Kidney (tissue), 14 donors: ENCODE measurements around the gene MLLT10. TPM values are rescaled to one million over a fixed set of nuclear protein-coding genes. Genes with fewer than 3 reads are reported as not detected.

ENCODE experiments used
- DNase-seq, 5 donors: peaks; one replicate each; pipeline ENCODE4 v3.0.0-alpha.2; 2013 to 2020
- FAIRE-seq: peaks from 2 replicates; lab custom pipeline; 2012; peaks lifted over from hg19 to GRCh38; lab: Jason Lieb, UNC
- H3K27ac ChIP-seq, 2 donors: one replicate each; pipeline ENCODE4 v1.7.0; 2013; ENCODE audit warnings: low read depth in 2 of 2, low read length in 2 of 2, inconsistent platforms in 1 of 2
- H3K27me3 ChIP-seq: one replicate; pipeline ENCODE4 v1.7.1; 2013; ENCODE audit warnings: low read length, inconsistent platforms; ENCODE audit not compliant: control insufficient read depth, insufficient read depth
- H3K36me3 ChIP-seq, 3 donors: one replicate each; pipeline versions ENCODE4 v1.7.0 to v1.7.1; 2013; ENCODE audit warnings: low read length in 3 of 3, control low read depth in 1 of 3, inconsistent platforms in 1 of 3; ENCODE audit not compliant: insufficient read depth in 3 of 3, control insufficient read depth in 2 of 3
- H3K4me1 ChIP-seq, 3 donors: one replicate each; pipeline versions ENCODE4 v1.7.0 to v1.7.1; 2013; ENCODE audit warnings: low read length in 3 of 3, inconsistent platforms in 1 of 3, low read depth in 1 of 3; ENCODE audit not compliant: control insufficient read depth in 2 of 3, insufficient read depth in 2 of 3
- H3K4me3 ChIP-seq, 3 donors: one replicate each; pipeline versions ENCODE4 v1.7.0 to v1.8.1; 2013; ENCODE audit warnings: low read length in 3 of 3, control low read depth in 1 of 3, inconsistent platforms in 1 of 3
- H3K9ac ChIP-seq, 3 donors: one replicate each; pipeline versions ENCODE4 v1.7.0 to v1.7.1; 2013; ENCODE audit warnings: low read length in 3 of 3, control low read depth in 1 of 3, inconsistent platforms in 1 of 3
- H3K9me3 ChIP-seq, 3 donors: one replicate each; pipeline versions ENCODE4 v1.7.0 to v1.7.1; 2013; ENCODE audit warnings: low read length in 3 of 3, control low read depth in 1 of 3, inconsistent platforms in 1 of 3; ENCODE audit not compliant: control insufficient read depth in 2 of 3, insufficient read depth in 1 of 3
- CTCF ChIP-seq: IDR thresholded peaks from 3 replicates; pipeline ENCODE4 v1.5.1; 2012; ENCODE audit warnings: mild to moderate bottlenecking, moderate library complexity, borderline replicate concordance; ENCODE audit not compliant: insufficient read depth; ENCODE audit errors: extremely low read depth
- intact Hi-C: fragments of 100-400 bp; cut with DNase I; formaldehyde crosslinking; loops from one replicate; pipeline ENCODE4 v1.11.1; 2022
- polyA plus RNA-seq: library from polyadenylated mRNA; stranded (reverse); fragments of 350-450 nt; fragmentation: Illumina TruSeq; extraction: RNeasy Lipid Tissue Mini Kit (QIAGEN cat#74804); gene quantifications from one replicate; pipeline ENCODE4 v1.2.3, GENCODE V29; 2014; ENCODE audit warnings: low read depth, low replicate concordance; ENCODE audit not compliant: insufficient read depth
- total RNA-seq: library from RNA; stranded (reverse); fragmentation: NEBNext Ultra II Directional; extraction: Animal tissue kit (Norgen Biotek cat#: 25700); gene quantifications from one replicate; pipeline ENCODE4 v1.2.1, GENCODE V29; 2021
- donor health status: control.
- donor health status: control.
- donor health status: control.
- donor health status: control.
- donor health status: control.
- donor health status: DM: yes; HTN: yes; CAD: no.
- donor health status: Normal renal cell carcinoma (clear cell type).

Gene MLLT10
- total and polyA plus RNA-seq, 2 donors from 2014 or later = 11.0 to 54.2 TPM

GRCh38 chr10:21756707-21757106 lies 222.7 kb downstream of the MLLT10 start:
- no peak for FAIRE-seq
- H3K4me1 ChIP-seq = no peaks in the 10 kb centered on the region
- no peaks in the 10 kb centered on the region for H3K27me3 ChIP-seq
- no peak overlapping the region for H3K27ac ChIP-seq
- peaks cover 0 to 15% (median 5%) of the 10 kb centered on the region in 3 donors for H3K36me3 ChIP-seq
- no peak overlapping the region for H3K4me3 ChIP-seq
- no peak for TF ChIP-seq CTCF
- no peaks in the 10 kb centered on the region for H3K9me3 ChIP-seq
- intact Hi-C loops = no loop called here
- no peak for DNase-seq
- H3K9ac ChIP-seq = no peak overlapping the region

GRCh38 chr10:21757185-21757901 lies 223.3 kb downstream of the MLLT10 start:
- DNase-seq (peak in 1 of 5 donors; percentile 48), FAIRE-seq (no peak)
- no peaks in the 10 kb centered on the region for H3K9me3 ChIP-seq
- no peak overlapping the region for H3K27ac ChIP-seq
- peaks cover 0 to 15% (median 5%) of the 10 kb centered on the region in 3 donors for H3K36me3 ChIP-seq
- TF ChIP-seq CTCF = no peak
- no peak overlapping the region for H3K9ac ChIP-seq
- no peaks in the 10 kb centered on the region for H3K4me1 ChIP-seq
- no peaks in the 10 kb centered on the region for H3K27me3 ChIP-seq
- intact Hi-C loops = no loop called here
- no peak overlapping the region for H3K4me3 ChIP-seq

- no peak for TF ChIP-seq CTCF
- H3K27me3 ChIP-seq = no peaks in the 10 kb centered on the region
- peaks cover 0 to 15% (median 5%) of the 10 kb centered on the region in 3 donors for H3K36me3 ChIP-seq
- FAIRE-seq = no peak
- intact Hi-C loops = no loop called here
- no peak for DNase-seq
- no peak overlapping the region for H3K27ac ChIP-seq
- no peaks in the 10 kb centered on the region for H3K9me3 ChIP-seq
- H3K4me3 ChIP-seq = no peak overlapping the region
- H3K4me1 ChIP-seq = no peaks in the 10 kb centered on the region
- no peak overlapping the region for H3K9ac ChIP-seq
These were observed 224.2 kb downstream of the MLLT10 start for GRCh38 chr10:21758239-21758638.

GRCh38 chr10:21758696-21759095 lies 224.7 kb downstream of the MLLT10 start:
- Histone ChIP-seq H3K36me3 (peaks cover 0 to 15% (median 5%) of the 10 kb centered on the region in 3 donors), H3K9me3 (no peaks in the 10 kb centered on the region), H3K4me3 (no peak overlapping the region), H3K27ac (no peak overlapping the region), H3K9ac (no peak overlapping the region), H3K4me1 (no peaks in the 10 kb centered on the region), H3K27me3 (no peaks in the 10 kb centered on the region)
- DNase-seq = peak in 1 of 5 donors; percentile 38
- FAIRE-seq = no peak
- no peak for TF ChIP-seq CTCF
- intact Hi-C loops = no loop called here
